MM.1S (cell line): ENCODE data around the gene TRAF3.

ENCODE experiments used
- CTCF ChIP-seq: fragments of 300-600 bp; sonication (generic); IDR thresholded peaks from 2 replicates; pipeline ENCODE4 v1.5.1; 2016; ENCODE audit warnings: antibody characterized with exemption, low read length, mixed read lengths
- EZH2 ChIP-seq: fragments of 300-600 bp; sonication (generic); optimal IDR thresholded peaks from 2 replicates; pipeline ENCODE3; 2017; ENCODE audit warnings: low read depth, mild to moderate bottlenecking, antibody characterized with exemption, low read length, mixed read lengths
- EZH2phosphoT487 ChIP-seq: fragments of 300-600 bp; sonication (generic); IDR thresholded peaks from 2 replicates; pipeline ENCODE4 v1.6.1; 2018; ENCODE audit warnings: antibody characterized with exemption, low read length

- TF ChIP-seq EZH2 (no peak), CTCF (no peak), EZH2phosphoT487 (no peak)
Observed at GRCh38 chr14:102914474-102915291, 137.4 kb downstream of the TRAF3 start.
